EL (cell line): Measurements from ENCODE around the gene MN1.
A peak's percentile ranks its signal among the peaks of the same experiment; 100 is the strongest.

Experiments used
- DNase-seq: peaks from one replicate; pipeline ENCODE4 v3.0.0-alpha.2; 2016

MN1 gene

DNA sequence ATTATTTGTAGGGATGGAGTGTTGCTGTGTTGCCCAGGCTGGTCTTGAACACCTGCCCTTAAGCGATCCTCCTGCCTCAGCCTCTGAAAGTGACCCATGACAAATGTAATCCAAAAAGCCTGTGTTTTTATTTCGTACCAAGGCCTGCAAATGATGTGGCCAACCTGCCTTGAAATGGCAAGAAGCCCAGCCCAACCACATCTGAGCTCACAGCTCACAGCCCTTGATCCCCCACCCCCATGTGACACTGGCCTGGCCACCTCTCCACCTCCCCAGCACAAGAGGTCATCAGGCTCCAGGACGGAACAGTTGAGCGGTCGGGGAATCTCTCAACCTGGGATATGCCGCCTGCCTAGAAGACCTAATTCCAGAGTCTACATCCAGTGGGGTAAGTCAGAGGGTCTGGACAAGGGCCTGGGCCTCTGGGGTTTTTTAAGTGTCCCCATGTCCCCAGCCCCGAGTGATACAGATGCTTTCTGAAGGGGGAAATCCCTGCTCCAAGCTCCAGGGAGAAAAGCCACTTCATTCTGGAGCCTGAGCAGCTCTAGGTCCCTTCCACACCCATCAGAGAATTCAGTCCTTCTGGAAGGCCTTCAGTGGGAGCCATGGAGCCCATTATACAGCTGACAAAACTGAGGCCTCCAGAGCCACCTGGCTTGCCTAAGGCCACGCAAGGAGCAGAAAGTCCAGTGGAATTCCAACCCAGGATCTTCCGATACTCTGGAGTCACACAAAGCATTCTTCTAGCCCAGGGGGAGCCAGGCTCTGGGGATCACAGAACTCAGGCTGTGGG lies 70.7 kb downstream of the MN1 start:
- no peak for DNase-seq

DNA sequence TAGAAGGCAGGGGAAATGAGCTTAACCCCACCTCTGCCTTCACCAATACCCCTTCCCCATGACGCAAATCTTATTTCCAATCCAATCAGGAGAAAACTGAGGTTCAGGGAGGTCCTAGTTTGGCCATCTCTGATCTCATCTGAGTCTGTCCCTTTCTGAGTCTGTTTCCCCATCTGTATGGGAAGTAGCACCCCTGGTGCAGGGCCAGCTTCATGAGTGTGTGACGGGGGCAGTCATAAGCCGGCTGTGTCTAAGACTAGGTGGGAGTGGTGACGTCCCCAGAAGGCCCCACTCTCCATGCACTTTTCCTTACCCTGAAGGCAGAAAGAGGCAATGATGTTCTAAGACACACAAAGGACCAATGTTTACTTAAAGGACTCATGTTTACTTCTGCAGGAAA lies 72.3 kb downstream of the MN1 start:
- DNase-seq = no peak

DNA sequence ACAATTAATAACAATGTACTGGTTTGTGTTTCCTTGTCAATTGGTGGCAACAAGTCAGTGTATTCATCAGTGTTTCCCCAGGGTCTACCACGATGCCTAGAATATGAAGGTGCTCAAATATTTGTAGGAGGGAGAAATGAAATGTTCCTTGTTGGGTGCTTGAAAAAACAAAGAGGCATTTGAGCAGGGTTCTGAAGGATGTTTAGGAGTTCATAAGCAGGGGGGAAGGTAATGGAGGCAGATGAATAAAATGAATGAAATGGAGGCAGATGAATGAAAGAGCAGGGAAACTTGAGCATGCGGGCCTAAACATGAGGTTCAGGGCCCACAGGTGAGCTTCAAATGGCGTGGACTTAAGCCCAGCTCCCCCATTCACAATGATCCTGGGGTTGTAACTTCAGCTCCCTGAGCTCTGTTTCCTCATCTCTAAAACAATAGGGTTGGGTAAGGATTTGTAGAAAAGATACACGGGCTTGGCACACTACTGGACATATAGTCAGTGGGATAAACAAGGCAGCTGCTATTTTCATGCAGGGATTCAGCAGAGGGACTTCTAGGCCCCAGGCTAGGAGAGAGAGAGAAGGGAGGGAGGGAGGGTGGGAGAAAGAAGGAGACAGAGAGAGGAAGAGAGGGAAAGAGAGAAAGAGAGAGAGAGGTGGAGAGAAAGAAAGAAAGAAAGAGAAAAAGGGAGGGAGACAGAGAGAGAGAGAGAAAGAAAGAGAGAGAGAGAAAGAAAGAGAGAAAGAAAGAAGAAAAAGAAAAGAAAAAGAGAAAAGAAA lies 73.7 kb downstream of the MN1 start:
- no peak for DNase-seq

DNA sequence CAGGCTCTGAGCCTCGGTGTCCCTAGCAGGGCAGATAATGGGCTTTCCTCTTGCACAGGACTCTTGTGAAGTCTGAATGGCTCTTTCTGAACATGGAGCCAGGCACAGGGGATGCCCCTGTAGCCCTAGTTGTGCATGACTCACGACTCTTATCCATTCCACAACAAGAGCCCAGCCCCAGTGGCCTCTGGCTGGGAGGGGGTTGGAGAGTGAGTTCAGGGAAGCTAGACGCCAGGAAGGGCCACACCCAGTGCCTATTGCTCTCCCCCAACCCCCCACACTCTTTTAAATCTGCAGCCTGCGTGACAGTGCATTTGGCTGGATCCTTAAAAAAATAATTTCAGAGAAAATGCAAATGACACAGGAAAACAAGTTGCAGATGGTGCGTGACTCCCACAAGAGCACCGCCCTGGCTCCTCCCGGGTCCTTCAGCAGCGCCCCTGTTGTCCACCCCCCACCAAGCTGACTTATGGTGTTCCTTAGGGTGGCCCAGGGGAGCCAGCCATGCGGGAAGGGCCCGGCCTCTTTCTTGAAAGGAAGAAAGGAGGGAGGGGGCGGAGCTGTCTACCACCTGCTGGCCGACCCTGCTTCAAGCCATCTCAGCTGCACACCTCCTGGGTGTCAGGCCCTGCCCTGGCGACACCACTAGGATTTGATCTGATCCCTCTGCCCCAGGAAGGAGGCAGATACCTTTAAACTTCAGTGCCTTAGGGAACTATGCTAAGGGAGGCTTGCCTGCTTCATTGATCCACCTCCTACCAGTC lies 74.7 kb downstream of the MN1 start:
- DNase-seq = peak; percentile 66

DNA sequence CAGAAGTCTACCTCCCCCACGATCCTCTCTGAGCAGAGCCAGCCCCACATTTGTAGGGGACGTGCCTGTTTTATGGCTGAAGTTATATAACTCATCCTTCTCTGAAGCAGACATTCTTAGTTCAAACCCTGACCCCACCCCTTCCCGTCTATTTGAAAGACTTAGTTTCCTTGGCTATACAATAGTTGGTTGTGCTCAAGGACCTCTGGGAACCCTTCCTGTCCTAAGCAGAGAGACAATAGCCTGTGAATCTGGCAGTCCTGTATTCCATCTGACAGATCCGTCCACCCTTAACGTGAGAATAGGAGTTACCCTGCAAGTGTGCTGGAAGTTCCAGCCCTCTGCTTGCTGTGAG lies 75.2 kb downstream of the MN1 start:
- DNase-seq = no peak

DNA sequence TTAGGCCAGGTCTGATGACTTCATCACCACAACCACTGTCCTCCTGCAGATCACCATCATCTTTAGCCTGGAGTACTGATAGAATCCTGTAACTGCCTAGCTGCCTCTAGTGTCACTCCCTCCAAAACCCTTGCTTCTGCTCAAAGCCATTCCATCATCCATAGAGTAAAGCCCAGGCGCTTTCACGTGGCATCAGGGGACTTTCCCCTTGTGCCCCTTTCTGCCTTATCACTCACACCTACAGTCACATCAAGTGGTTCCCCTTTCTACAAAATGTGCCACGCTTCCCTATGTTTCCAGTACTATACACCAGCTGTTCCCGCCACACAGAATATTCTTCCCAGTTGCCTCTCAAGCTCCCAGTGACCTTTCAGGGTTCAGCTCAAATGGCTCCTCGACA lies 75.9 kb downstream of the MN1 start:
- no peak for DNase-seq

DNA sequence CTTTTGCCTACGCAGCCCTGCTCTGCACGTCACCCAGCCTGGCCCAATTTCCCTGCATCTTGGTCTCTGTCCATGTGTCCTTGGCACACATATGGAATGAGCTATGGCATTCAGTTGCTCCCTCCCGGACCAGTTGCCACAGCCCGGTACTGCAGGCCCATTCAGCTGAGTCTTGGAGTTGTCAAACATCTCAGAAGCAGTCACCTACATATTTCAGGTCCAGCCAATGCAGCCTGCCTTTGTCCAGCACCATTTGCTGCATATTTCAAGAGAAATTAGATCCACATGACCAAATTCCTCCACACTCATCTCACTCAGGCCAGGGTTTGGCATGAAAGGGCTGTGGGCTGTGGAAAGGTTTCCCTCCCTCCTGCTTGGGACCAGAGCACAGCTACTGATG lies 76.8 kb downstream of the MN1 start:
- no peak for DNase-seq

DNA sequence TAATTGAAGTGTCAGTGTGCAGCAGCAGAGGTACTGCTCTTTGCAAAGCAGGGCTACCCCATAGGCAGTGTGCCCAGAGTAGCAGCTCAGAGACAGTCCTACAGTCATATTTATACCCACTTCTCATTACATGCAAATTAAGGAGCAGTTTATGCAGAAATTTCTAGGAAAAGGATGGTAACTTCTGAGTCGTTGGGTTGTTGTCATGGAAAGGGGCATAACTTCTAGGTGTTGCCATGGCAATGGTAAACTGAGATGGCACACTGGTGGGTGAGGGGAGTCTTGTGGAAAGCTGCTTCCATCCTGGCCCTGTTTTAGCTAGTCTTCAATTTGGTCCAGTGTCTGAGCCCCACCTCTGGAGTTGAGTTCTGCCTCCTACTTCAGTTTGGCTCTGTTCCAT lies 77.4 kb downstream of the MN1 start:
- no peak for DNase-seq

DNA sequence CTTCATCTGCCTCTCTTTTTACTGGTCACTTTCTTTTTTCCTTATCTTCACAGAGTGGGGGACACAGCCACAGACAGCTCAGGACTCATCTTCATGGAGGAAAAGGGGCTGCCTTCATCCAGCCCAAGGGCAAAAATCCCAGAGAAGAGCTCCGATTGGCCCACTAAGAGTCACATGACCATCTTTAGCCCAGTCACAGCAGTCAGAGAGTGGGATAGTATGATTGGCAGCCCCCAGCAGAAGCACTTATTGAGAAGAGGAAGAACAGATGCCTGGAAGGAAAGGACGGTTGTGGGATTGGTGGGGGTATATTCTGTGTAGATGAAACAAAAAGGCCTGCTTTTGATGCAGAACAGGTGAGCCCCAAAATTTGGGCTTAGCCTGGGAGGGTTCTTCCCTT lies 77.8 kb downstream of the MN1 start:
- no peak for DNase-seq

DNA sequence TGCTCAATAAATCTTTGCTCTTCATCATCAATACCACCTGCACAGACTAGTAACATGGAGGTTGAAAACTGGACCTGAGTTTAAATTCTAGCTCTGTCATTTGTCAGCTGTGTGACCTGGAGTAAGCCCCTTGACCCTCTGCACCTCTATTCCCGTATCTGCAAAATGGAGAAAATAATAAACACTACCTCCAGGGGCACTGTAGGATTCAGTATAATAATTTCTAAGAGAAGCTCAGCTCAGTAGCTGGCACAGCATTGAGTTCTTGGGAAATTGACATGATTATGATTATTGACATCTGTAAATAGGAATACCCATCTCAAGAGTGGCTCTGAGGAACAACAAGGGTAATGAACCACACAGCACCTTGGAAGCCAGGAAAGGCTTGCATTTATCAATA lies 78.4 kb downstream of the MN1 start:
- no peak for DNase-seq

DNA sequence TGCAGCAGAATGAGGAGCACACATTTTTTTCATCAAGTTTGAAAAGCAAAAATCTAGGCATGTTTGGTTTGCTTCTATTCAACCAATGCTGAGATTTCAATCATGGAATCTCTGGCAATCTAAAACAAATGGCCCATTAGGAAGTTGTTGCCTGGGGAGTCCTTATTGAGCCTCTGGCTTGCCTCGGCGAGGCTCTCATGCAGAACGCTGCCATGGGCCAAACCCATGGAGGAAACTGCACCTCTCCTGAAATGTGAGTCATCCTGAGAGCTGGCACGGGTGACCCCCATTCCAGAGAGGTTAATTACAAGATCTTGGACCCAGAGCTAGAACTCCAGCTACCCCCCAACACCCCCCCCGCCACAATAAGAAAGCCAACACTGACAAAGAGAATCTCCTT lies 80.7 kb downstream of the MN1 start:
- DNase-seq = no peak

DNA sequence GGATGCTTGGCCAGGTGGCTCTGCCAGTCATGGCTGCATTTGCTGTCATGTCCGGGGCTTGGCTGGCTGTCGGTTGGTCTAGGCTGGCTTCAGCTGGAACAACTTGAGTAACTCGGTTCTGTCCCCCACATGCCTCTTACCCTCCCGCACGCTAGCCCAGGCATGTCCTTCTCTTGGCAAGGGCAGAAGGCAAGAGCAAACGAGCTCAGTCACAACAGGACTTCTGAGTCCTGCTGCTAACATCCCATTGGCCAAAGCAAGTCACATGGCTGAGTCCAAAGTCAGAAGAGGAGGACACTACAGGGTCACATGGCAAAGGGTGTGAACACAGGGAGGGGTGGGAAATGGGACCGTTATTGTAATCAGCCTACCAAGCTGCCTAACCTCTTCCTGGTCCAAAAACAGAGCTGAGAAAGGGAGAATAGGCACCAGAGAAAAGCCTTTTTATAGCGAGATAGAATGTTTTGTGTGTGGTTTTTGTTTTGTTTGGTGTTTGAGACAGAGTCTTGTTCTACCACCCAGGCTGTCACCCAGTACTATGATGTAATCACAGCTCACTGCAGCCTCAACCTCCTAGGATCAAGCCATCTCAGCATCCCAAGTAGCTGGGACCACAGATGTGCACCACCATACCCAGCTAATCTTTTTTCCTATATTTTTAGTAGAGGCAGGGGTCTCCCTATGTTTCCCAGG lies 81.9 kb downstream of the MN1 start:
- peak; percentile 23 for DNase-seq

DNA sequence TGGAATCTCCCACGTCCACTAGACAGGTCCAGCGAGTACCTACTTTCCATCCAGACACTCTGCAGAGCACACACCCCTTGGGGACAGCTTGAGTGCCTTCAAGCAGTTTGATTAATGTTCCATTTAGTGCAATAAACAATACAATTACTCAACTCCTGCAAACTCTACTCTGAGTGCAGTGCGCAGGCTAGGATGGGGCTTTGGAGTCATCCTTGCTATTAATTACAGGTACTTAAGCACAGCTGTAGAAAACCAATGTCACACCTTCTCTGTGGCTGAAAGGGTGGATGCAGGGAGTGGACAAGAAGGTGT lies 82.6 kb downstream of the MN1 start:
- no peak for DNase-seq

DNA sequence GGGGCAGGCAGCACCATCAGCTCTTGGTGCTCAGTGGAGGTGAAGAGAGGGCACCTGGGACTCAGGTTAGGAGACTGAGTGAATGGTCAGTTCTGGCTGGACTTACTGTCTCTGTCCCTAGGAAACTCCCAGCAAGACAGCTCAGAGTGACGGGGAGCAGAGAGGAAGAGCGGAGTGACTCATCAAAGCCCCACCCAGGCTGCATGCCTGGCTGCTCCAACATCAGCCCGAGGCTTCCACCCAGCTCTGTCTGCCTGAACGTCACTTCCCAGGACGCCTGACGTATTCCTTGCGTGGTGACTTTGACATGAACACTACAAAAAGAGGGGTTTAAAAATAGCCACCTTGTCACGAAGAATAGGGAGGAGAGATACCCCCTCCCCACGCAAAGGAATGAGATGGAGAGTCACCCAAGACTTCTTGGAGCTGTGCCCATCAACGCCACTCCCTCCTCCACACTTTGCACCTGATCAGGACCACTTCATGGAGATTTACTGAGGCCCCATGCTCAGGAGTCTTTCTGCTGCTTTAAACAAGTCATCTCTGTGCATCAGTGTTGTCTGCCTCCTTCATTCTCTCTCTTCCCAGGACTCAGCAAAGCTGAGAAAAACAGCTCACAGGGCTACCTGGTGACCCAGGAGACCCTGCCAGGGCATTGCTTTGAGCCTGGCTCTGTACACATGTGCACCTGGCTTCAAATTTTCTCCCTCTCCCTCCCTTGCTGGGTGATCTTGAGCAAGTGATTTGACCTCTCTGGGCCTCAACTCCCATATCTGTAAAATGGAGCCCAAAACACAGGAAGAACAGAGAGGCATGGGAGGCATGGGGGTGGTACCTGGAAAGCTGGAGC lies 83.1 kb downstream of the MN1 start:
- DNase-seq = peak; percentile 94

DNA sequence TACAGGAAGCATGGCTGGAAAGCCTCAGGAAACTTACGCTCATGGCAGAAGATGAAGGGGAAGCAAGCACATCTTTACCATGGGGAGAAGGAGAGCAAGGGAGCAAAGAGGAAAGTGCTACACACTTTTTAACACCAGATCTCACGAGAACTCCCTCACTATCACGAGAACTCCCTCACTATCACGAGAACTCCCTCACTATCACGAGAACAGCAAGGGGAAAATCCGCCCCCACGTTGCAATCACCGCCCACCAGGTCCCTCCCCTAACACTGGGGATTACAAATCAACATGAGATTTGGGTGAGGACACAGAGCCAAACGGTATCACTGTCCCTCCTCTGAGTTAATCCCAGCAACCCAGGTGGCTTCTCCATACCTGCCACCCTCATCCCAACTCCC lies 84.5 kb downstream of the MN1 start:
- DNase-seq = no peak

DNA sequence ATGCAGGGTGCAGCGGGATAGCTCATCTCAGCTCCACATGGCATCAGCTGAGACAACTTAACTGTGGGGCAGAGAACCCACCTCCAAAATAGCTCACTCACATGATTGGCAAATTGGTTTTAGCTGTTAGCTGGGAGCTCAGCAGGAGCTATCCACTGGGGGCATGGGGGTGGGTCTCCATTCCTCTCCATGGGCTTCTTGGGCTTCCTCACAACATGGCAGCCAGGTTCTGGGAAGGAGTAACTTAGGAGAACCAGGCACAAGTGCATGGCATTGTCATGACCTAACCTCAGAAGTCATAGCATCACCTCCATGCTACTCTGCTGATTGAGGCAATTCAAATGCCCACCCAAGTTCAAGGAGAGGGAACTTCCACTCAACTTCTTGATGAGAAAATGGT lies 85.5 kb downstream of the MN1 start:
- no peak for DNase-seq

DNA sequence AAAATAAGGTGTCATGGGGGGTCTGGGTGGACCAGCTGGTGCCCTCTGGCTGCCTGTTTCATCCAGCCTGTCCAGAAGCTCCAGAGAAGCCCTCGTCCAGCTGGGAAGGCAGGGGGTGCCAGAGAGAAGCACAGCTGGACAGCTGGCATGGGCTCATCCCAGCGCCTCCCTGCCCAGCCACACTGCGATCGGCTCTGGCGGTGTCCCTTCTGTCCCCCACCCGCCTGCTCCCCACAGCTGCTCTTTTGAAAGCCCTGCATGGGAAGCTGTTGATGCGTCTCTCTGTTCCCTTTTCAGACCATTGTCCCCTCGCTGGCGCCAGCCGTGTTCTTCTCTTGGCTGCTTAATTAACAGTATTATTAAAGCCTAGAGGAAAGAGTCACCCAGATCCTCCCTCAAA lies 86.5 kb downstream of the MN1 start:
- no peak for DNase-seq

DNA sequence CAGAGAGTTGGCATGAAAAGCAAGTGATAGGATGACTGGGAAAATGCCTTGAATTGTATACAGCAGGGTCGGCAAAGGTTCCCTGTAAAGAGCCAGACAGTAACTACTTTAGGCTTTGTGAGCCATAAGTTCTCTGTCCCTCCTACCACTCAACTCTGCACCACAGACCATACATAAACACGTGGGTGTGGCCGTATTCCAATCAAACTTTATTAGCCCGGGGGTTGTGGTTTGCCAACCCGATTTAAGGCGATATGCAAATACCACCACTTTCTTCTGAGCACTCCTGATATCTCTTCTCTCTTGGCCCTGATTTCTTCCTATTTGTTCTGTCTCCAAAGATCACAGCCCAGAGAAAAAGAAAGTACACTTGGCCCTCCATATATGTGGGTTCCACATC lies 87.5 kb downstream of the MN1 start:
- DNase-seq = no peak

DNA sequence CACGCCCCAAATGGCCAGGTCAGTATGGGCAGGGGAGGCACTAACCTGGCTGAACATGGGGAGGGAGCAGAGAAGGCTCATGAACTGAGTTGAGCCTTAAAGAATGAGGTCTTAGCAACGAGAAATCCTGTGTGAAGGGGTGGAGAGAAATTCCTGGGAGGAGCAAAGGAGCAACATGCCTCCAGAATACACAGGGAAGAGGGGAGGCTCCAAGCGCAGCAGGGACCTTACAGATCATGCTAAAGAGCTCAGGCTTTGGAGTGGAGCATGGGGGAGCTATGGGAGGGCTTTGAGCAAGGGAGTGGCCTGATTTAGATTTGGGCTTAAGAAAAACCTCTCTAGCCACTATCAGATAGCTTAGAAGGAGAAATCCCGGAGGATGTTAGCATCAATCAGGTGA lies 88.1 kb downstream of the MN1 start:
- no peak for DNase-seq

DNA sequence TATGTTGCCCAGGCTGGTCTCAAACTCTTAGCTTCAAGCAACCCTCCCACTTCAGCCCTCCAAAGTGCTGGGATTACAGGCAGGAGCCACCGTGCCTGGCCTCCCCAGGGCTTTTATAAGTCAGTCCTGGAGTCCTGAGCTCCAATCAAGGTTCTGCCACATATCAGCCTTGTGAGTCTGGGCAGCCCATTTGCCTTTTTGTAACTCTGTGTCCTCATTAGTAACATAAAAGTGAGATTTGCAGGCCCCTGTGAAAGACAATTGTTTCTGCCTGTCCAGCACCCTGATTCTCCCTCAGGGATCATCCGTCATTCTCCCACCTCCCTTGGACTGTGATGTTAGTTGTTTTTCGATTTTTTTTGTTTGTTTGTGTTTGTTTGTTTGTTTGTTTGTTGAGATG lies 89.8 kb downstream of the MN1 start:
- DNase-seq = no peak

DNA sequence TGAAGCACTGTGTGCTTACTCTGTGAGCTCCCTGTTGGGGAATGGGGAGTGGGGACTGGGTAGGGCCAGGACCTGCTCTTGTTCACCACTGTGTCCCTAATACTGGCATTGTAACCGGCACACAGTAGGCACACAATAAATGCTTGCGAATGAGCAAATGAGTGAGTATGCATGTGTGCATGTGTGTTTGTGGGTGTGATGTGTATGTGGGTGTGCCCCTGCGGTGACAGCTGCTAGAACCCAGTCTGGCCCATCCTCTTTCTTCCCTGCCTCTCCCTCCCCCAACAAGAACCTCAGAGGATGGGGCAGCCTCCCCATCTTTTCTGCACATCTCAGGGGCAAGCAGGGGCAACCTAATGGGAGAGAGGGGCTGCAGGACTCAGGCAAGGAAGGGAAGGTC lies 90.5 kb downstream of the MN1 start:
- no peak for DNase-seq

DNA sequence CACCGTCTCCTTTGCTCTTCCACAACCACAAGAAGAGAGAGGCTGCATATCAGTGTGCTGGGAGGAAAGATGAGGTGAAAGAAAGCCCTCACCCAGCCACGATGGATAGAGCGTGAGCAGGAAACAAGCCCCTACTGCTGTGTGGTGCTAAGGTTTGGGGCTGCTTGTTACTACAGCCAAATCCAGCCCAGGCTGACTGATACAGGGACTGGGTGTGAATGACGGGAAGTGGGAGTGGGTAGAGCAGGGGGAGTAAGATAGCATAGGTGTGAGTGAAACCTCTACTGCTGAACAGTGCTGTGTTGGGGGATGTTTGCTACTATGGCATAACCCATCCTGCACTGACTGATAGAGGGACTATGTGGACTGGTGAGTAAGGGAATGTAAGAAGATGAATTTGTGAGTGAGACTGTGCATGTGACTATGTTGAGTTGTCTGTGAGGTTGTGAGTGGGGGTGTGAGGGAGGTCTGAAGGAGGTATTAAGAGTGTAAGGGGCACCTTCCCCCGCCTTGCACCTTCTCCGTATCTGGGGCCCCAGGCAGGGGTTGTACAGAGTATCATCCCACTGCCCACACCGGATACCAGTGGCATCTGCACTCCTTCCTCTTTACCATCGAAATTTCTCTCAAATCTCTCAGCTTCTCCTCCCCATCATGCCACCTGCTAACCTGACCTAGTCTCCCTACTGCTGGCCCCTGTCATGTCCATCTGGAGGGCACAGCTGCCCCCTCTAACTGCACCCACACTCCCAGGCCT lies 91.5 kb downstream of the MN1 start:
- DNase-seq = no peak
